Astrocyte of the spinal cord (primary cell): ENCODE measurements around the gene STPG3.

Experiments used
- DNase-seq: peaks from one replicate; pipeline ENCODE4 v3.0.0; 2011; ENCODE audit warnings: low read depth, low spot score
- H3K4me3 ChIP-seq: 2 replicates; pipeline ENCODE4 v1.5.1; 2011; ENCODE audit warnings: low read depth, mild to moderate bottlenecking, low read length, moderate library complexity
- CTCF ChIP-seq: IDR thresholded peaks from 2 replicates; pipeline ENCODE4 v1.5.1; 2012; ENCODE audit warnings: low read depth, mild to moderate bottlenecking, low read length, inconsistent platforms
- in situ Hi-C: cut with HindIII; loops from 2 replicates; pipeline ENCODE4 v1.10.0; 2017; ENCODE audit warnings: low sequenced_read_pairs

STPG3 gene

GRCh38 chr9:137293094-137293481 lies 42.0 kb downstream of the STPG3 start:
- in situ Hi-C loops = no loop called here
- no peak for TF ChIP-seq CTCF
- no peak overlapping the region for H3K4me3 ChIP-seq

GRCh38 chr9:137293482-137294090 lies 42.5 kb downstream of the STPG3 start:
- no peak for TF ChIP-seq CTCF
- in situ Hi-C loops = no loop called here
- no peak for DNase-seq
- H3K4me3 ChIP-seq = no peak overlapping the region

More at GRCh38 chr9:137293094-137293481, 42.0 kb downstream of the STPG3 start:
- no peak for DNase-seq

GRCh38 chr9:137294091-137294680 lies 43.1 kb downstream of the STPG3 start:
- in situ Hi-C loops = no loop called here
- no peak overlapping the region for H3K4me3 ChIP-seq
- no peak for TF ChIP-seq CTCF
- peak; percentile 40 for DNase-seq

GRCh38 chr9:137294681-137295237 lies 43.7 kb downstream of the STPG3 start:
- no peak overlapping the region for H3K4me3 ChIP-seq
- in situ Hi-C loops = no loop called here
- peak; percentile 32 for TF ChIP-seq CTCF
- peak; percentile 35 for DNase-seq

GRCh38 chr9:137295238-137295811 lies 44.2 kb downstream of the STPG3 start:
- H3K4me3 ChIP-seq = no peak overlapping the region
- peak; percentile 45 for TF ChIP-seq CTCF
- DNase-seq = no peak
- in situ Hi-C loops = no loop called here

GRCh38 chr9:137295849-137296669 lies 45.0 kb downstream of the STPG3 start:
- no peak for DNase-seq
- no peak for TF ChIP-seq CTCF
- no peak overlapping the region for H3K4me3 ChIP-seq
- in situ Hi-C loops = no loop called here
